Measurements from ENCODE around the gene TWNK. TPM values are rescaled to one million over a fixed set of nuclear protein-coding genes. Genes with fewer than 3 reads are reported as not detected.

The TWNK gene
- total RNA-seq, 4 donors from 2014 or later: 5.0 to 13.9 (median 6.5) TPM

- no peaks in the 10 kb centered on the region for H3K9me3 ChIP-seq
- no peak overlapping the region for H3K4me3 ChIP-seq
- H3K27ac ChIP-seq: peak overlapping the region in 1 of 4 donors; percentile 43
- intact Hi-C loops (cut with DNase I): no loop called here
- H3K27me3 ChIP-seq: no peaks in the 10 kb centered on the region
- H3K4me1 ChIP-seq: peaks cover 22 to 72% (median 27%) of the 10 kb centered on the region in 3 donors
- WGBS, 2 donors: 100% methylated on average over 4 of the region's 18 CpGs; no CpG with 5 or more reads in 1 of the 2 donors
- DNase-seq: no peak
- peaks cover 10 to 53% (median 34%) of the 10 kb centered on the region in 3 donors for H3K36me3 ChIP-seq
- no peak for TF ChIP-seq POLR2A (IDR thresholded peaks at IDR 0.05)
- TF ChIP-seq CTCF (IDR thresholded peaks at IDR 0.05): no peak
Measured at GRCh38 chr10:101003639-101004206, 16.4 kb downstream of the TWNK start.

GRCh38 chr10:101005361-101005760, 18.0 kb downstream of the TWNK start:
- no peaks in the 10 kb centered on the region for H3K9me3 ChIP-seq
- H3K36me3 ChIP-seq: peaks cover 10 to 53% (median 34%) of the 10 kb centered on the region in 3 donors
- TF ChIP-seq CTCF (IDR thresholded peaks at IDR 0.05) (no peak), POLR2A (IDR thresholded peaks at IDR 0.05) (no peak)
- intact Hi-C loops (cut with DNase I): no loop called here
- DNase-seq: no peak
- H3K27me3 ChIP-seq: no peaks in the 10 kb centered on the region
- H3K4me3 ChIP-seq: no peak overlapping the region
- peaks cover 17 to 67% (median 24%) of the 10 kb centered on the region in 3 donors for H3K4me1 ChIP-seq
- no peak overlapping the region for H3K27ac ChIP-seq
- WGBS, 2 donors: 97% methylated on average over 6 to 10 of the region's 23 CpGs

- no peak overlapping the region for H3K4me3 ChIP-seq
- no peaks in the 10 kb centered on the region for H3K27me3 ChIP-seq
- no peaks in the 10 kb centered on the region for H3K9me3 ChIP-seq
- no peak for DNase-seq
- peak overlapping the region in 2 of 4 donors; percentile 43 to 53 for H3K27ac ChIP-seq
- 80 to 88% methylated on average over 2 of the region's 4 CpGs for WGBS, 2 donors
- intact Hi-C loops (cut with DNase I): no loop called here
- peaks cover 10 to 53% (median 34%) of the 10 kb centered on the region in 3 donors for H3K36me3 ChIP-seq
- TF ChIP-seq POLR2A (IDR thresholded peaks at IDR 0.05) (no peak), CTCF (IDR thresholded peaks at IDR 0.05) (no peak)
- H3K4me1 ChIP-seq: peaks cover 10 to 61% (median 18%) of the 10 kb centered on the region in 3 donors
Measured at GRCh38 chr10:101005869-101006567, 18.7 kb downstream of the TWNK start.

- Histone ChIP-seq H3K4me1 (peaks cover 7 to 54% (median 11%) of the 10 kb centered on the region in 3 donors), H3K36me3 (peaks cover 10 to 53% (median 34%) of the 10 kb centered on the region in 3 donors), H3K4me3 (no peak overlapping the region), H3K9me3 (no peaks in the 10 kb centered on the region), H3K27ac (peak overlapping the region in 3 of 4 donors; percentile 28 to 53 (median 43)), H3K27me3 (no peaks in the 10 kb centered on the region)
- TF ChIP-seq CTCF (IDR thresholded peaks at IDR 0.05) (no peak), POLR2A (IDR thresholded peaks at IDR 0.05) (no peak)
- 83 to 91% methylated on average over 14 to 19 of the region's 33 CpGs for WGBS, 2 donors
- DNase-seq: no peak
- intact Hi-C loops (cut with DNase I): no loop called here
Measured at GRCh38 chr10:101006593-101007098, 19.3 kb downstream of the TWNK start.
